HepG2 (cell line): ENCODE results near the gene NSMCE4A. TPM values are rescaled to one million over a fixed set of nuclear protein-coding genes. Genes with fewer than 3 reads are reported as not detected.

ENCODE experiments used
- CCDC6 ChIP-seq: sonication (generic); formaldehyde crosslinking; IDR thresholded peaks from 2 replicates; pipeline ENCODE4 v1.8.1; 2022; ENCODE audit warnings: mild to moderate bottlenecking, missing genetic modification reagents, moderate library complexity
- CHD4 ChIP-seq: fragments of 200-600 bp; sonication (generic); IDR thresholded peaks from 2 replicates; pipeline ENCODE4 v1.7.0; 2017; ENCODE audit warnings: mild to moderate bottlenecking, low read length, borderline replicate concordance
- CREM ChIP-seq, 2 experiments: sonication (generic) in 1 of 2; formaldehyde crosslinking in 1 of 2; IDR thresholded peaks; 2 replicates each; pipeline versions ENCODE4 v1.4.0 to v1.6.1; 2016 to 2020; ENCODE audit warnings: antibody characterized with exemption in 1 of 2, mild to moderate bottlenecking in 1 of 2, missing genetic modification reagents in 1 of 2
- DPF2 ChIP-seq: sonication (generic); formaldehyde crosslinking; IDR thresholded peaks from 2 replicates; pipeline ENCODE4 v1.4.0; 2020; ENCODE audit warnings: mild to moderate bottlenecking, low read depth, missing genetic modification reagents, borderline replicate concordance
- ERF ChIP-seq: IDR thresholded peaks from 2 replicates; pipeline ENCODE4 v1.6.1; 2018; ENCODE audit warnings: missing biosample characterization, missing genetic modification reagents
- ESRRA ChIP-seq: sonication (generic); formaldehyde crosslinking; IDR thresholded peaks from 2 replicates; pipeline ENCODE4 v1.5.1; 2020; ENCODE audit warnings: mild to moderate bottlenecking, low read depth, missing genetic modification reagents
- HMG20B ChIP-seq: conservative IDR thresholded peaks from 2 replicates; pipeline ENCODE4 v1.6.1; 2016; ENCODE audit warnings: missing genetic modification reagents, missing compliant biosample characterization
- NFKB2 ChIP-seq: sonication (generic); formaldehyde crosslinking; IDR thresholded peaks from 2 replicates; pipeline ENCODE4 v1.4.0; 2020; ENCODE audit warnings: missing genetic modification reagents, borderline replicate concordance
- PAWR ChIP-seq: sonication (generic); formaldehyde crosslinking; IDR thresholded peaks from 2 replicates; pipeline ENCODE4 v1.4.0; 2020; ENCODE audit warnings: missing genetic modification reagents, mild to moderate bottlenecking, borderline replicate concordance
- SMAD1 ChIP-seq: sonication (generic); formaldehyde crosslinking; IDR thresholded peaks from 2 replicates; pipeline ENCODE4 v1.4.0; 2020; ENCODE audit warnings: missing genetic modification reagents, low read depth, mild to moderate bottlenecking, borderline replicate concordance
- SOX13 ChIP-seq, 3 experiments: fragments of 450-650 bp in 1 of 3; sonication (generic) in 1 of 3; formaldehyde crosslinking in 1 of 3; IDR thresholded peaks in 2 of 3; conservative IDR thresholded peaks in 1 of 3; 2 replicates each; pipeline versions ENCODE4 v1.5.0 to v1.6.1; 2016 to 2020; ENCODE audit warnings: antibody characterized with exemption in 1 of 3, mild to moderate bottlenecking in 1 of 3, missing compliant biosample characterization in 1 of 3, missing genetic modification reagents in 1 of 3, moderate library complexity in 1 of 3
- SP1 ChIP-seq, 2 experiments: fragments of 450-650 bp in 1 of 2; sonication (generic) in 1 of 2; formaldehyde crosslinking in 1 of 2; IDR thresholded peaks; 2 replicates each; pipeline versions ENCODE4 v1.4.0 to v1.6.1; 2016 to 2020; ENCODE audit warnings: missing genetic modification reagents in 1 of 2
- ZNF143 ChIP-seq: sonication (generic); formaldehyde crosslinking; IDR thresholded peaks from 2 replicates; pipeline ENCODE4 v1.4.0; 2020; ENCODE audit warnings: missing genetic modification reagents
- ZNF3 ChIP-seq: IDR thresholded peaks from 2 replicates; pipeline ENCODE4 v1.7.0; 2017; ENCODE audit warnings: inconsistent platforms
- ZSCAN25 ChIP-seq: sonication (generic); formaldehyde crosslinking; IDR thresholded peaks from 2 replicates; pipeline ENCODE4 v1.8.0; 2022; ENCODE audit warnings: mild to moderate bottlenecking, missing genetic modification reagents
- ZSCAN30 ChIP-seq: sonication (generic); formaldehyde crosslinking; IDR thresholded peaks from 2 replicates; pipeline ENCODE4 v1.5.0; 2020; ENCODE audit warnings: mild to moderate bottlenecking, missing genetic modification reagents
- polyA plus RNA-seq, 8 experiments: library from polyadenylated mRNA; depleted of rRNA in 3 of 8; stranded (reverse) in 7 of 8; unstranded in 1 of 8; fragments of >200 nt; fragmentation: Illumina TruSeq in 4 of 8; extraction: Trizol in 4 of 8; gene quantifications; 2 replicates each; pipeline versions ENCODE4 v1.2.1 to v1.2.3, GENCODE V29; 2011 to 2016; ENCODE audit warnings: low read depth in 4 of 8, missing spikeins in 1 of 8, mixed read lengths in 1 of 8; ENCODE audit not compliant: insufficient read depth in 1 of 8
- total RNA-seq, 5 experiments: library from RNA; depleted of rRNA; stranded (reverse); fragments of >200 nt; fragmentation: Illumina TruSeq; extraction: Trizol; gene quantifications; 2 replicates each; pipeline ENCODE4 v1.2.3, GENCODE V29; 2016; ENCODE audit warnings: low read depth in 1 of 5
- TF ChIP-seq, protein P1 (sequence below): sonication (generic); formaldehyde crosslinking; IDR thresholded peaks from 2 replicates; pipeline ENCODE4 v1.8.1; 2023; ENCODE audit warnings: missing genetic modification reagents, inconsistent platforms, borderline replicate concordance
- TF ChIP-seq, protein P2 (sequence below): sonication (generic); formaldehyde crosslinking; IDR thresholded peaks from 2 replicates; pipeline ENCODE4 v1.5.1; 2020; ENCODE audit warnings: missing genetic modification reagents, mild to moderate bottlenecking, borderline replicate concordance
- TF ChIP-seq, protein P3 (sequence below): IDR thresholded peaks from 2 replicates; pipeline ENCODE4 v1.6.1; 2018; ENCODE audit warnings: missing genetic modification reagents
- TF ChIP-seq, protein P4 (sequence below), 2 experiments: fragments of 450-650 bp in 1 of 2; sonication (generic) in 1 of 2; formaldehyde crosslinking; IDR thresholded peaks; 2 replicates each; pipeline versions ENCODE4 v1.5.0 to v1.8.0; 2020 to 2022; ENCODE audit warnings: mild to moderate bottlenecking in 1 of 2, missing genetic modification reagents in 1 of 2
- TF ChIP-seq, protein P5 (sequence below): sonication (generic); formaldehyde crosslinking; IDR thresholded peaks from 2 replicates; pipeline ENCODE4 v1.5.0; 2020; ENCODE audit warnings: missing genetic modification reagents

NSMCE4A gene
- total and polyA plus RNA-seq, 2 of the 13 experiments (the other 11 are each of a cell fraction or from before 2014, with no cell fraction given) = 61.1 to 91.6 TPM

DNA sequence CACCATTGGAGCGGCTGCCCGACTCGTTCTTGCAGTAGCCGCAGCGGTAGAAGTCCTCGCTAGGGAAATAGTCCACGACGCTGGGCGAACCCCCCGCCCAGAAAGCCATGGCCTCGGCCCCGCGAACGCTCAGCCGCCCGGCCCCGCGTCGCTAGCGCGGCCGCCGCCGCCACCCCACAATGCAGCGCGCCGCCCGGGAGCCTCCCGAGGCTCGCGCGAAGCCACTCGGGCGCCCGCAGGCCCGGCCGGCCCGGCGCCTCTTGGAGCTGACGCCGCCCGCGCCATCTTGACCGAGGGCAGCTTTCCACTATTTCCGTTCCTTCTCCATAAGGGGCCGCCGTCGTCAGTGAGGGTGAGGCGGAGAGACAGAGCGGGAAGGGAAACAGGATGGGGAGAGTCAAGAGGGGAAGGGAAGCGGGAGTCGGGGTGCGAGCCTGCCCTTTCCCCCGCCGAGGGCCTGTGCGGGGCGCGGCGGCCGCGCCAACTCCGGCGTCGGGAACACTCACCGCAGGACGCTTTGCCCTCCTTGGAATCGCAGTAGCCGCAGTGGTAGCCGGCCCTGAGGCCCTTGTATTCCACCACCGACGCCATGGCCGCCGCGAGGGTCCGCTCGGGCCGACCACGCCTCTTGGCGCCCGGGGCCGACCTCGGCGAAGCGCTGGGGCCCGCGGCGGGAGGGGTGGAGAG lies 47.0 kb downstream of the NSMCE4A start, which contains the start of gene ATE1 (continued):
- TF ChIP-seq, protein P1, sequence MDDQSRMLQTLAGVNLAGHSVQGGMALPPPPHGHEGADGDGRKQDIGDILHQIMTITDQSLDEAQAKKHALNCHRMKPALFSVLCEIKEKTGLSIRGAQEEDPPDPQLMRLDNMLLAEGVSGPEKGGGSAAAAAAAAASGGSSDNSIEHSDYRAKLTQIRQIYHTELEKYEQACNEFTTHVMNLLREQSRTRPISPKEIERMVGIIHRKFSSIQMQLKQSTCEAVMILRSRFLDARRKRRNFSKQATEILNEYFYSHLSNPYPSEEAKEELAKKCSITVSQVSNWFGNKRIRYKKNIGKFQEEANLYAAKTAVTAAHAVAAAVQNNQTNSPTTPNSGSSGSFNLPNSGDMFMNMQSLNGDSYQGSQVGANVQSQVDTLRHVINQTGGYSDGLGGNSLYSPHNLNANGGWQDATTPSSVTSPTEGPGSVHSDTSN (CRISPR knock-in tag) = no peak; the same call in 1 of the 2 replicates
- TF ChIP-seq ZSCAN25 (CRISPR knock-in tag) = peak; percentile 50; the same call in 1 of the 2 replicates
- TF ChIP-seq PAWR (CRISPR knock-in tag) = no peak
- TF ChIP-seq, protein P2, sequence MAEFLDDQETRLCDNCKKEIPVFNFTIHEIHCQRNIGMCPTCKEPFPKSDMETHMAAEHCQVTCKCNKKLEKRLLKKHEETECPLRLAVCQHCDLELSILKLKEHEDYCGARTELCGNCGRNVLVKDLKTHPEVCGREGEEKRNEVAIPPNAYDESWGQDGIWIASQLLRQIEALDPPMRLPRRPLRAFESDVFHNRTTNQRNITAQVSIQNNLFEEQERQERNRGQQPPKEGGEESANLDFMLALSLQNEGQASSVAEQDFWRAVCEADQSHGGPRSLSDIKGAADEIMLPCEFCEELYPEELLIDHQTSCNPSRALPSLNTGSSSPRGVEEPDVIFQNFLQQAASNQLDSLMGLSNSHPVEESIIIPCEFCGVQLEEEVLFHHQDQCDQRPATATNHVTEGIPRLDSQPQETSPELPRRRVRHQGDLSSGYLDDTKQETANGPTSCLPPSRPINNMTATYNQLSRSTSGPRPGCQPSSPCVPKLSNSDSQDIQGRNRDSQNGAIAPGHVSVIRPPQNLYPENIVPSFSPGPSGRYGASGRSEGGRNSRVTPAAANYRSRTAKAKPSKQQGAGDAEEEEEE (CRISPR knock-in tag) = no peak
- TF ChIP-seq ZSCAN30 (CRISPR knock-in tag) = peak; percentile 55; the same call in 1 of the 2 replicates
- TF ChIP-seq ERF (CRISPR knock-in tag) = peak; percentile 60
- TF ChIP-seq DPF2 (CRISPR knock-in tag) = no peak
- 0 out of 2 replicates have a peak, but pooled peaks have one; percentile 35 for TF ChIP-seq SMAD1 (CRISPR knock-in tag)
- peak; percentile 24 for TF ChIP-seq ESRRA
- peak; percentile 84 for TF ChIP-seq CCDC6 (CRISPR knock-in tag)
- peak; percentile 84 for TF ChIP-seq ZNF143 (CRISPR knock-in tag)
- TF ChIP-seq CREM (IDR thresholded peaks at IDR 0.05) = no peak
- TF ChIP-seq CREM (CRISPR knock-in tag; IDR thresholded peaks at IDR 0.05) = no peak
- TF ChIP-seq ZNF3 (CRISPR knock-in tag) = no peak
- no peak for TF ChIP-seq SP1 (IDR thresholded peaks at IDR 0.05)
- peak; percentile 43; the same call in 1 of the 2 replicates for TF ChIP-seq SP1 (CRISPR knock-in tag; IDR thresholded peaks at IDR 0.05)
- no peak for TF ChIP-seq CHD4
- no peak for TF ChIP-seq HMG20B
- TF ChIP-seq, protein P3, sequence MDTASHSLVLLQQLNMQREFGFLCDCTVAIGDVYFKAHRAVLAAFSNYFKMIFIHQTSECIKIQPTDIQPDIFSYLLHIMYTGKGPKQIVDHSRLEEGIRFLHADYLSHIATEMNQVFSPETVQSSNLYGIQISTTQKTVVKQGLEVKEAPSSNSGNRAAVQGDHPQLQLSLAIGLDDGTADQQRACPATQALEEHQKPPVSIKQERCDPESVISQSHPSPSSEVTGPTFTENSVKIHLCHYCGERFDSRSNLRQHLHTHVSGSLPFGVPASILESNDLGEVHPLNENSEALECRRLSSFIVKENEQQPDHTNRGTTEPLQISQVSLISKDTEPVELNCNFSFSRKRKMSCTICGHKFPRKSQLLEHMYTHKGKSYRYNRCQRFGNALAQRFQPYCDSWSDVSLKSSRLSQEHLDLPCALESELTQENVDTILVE = peak; percentile 16; the same call in 1 of the 2 replicates
- TF ChIP-seq, protein P4, sequence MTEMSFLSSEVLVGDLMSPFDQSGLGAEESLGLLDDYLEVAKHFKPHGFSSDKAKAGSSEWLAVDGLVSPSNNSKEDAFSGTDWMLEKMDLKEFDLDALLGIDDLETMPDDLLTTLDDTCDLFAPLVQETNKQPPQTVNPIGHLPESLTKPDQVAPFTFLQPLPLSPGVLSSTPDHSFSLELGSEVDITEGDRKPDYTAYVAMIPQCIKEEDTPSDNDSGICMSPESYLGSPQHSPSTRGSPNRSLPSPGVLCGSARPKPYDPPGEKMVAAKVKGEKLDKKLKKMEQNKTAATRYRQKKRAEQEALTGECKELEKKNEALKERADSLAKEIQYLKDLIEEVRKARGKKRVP (CRISPR knock-in tag; IDR thresholded peaks at IDR 0.05) = no peak; a peak in 1 of 4 replicates
- no peak for TF ChIP-seq SOX13 (IDR thresholded peaks at IDR 0.05)
- TF ChIP-seq SOX13 (CRISPR knock-in tag; conservative IDR thresholded peaks at IDR 0.05 in 1 of 2, IDR thresholded peaks at IDR 0.05 in 1 of 2) = 0 out of 4 replicates have a peak, but pooled peaks of 1 of the 2 experiments have one; percentile 26
- TF ChIP-seq, protein P5, sequence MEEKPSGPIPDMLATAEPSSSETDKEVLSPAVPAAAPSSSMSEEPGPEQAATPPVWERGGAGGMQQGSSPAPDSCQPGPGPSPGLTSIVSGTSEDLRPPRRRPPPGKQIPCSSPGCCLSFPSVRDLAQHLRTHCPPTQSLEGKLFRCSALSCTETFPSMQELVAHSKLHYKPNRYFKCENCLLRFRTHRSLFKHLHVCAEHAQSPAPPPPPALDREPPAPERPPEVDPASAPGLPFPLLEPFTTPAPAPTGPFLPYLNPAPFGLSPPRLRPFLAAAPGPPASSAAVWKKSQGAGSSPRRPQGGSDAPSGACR = no peak; the same call in 1 of the 2 replicates
- peak; percentile 92; the same call in 1 of the 2 replicates for TF ChIP-seq NFKB2 (CRISPR knock-in tag)
